ENCODE measurements around the gene RASGEF1B. TPM values are rescaled to one million over a fixed set of nuclear protein-coding genes. Genes with fewer than 3 reads are reported as not detected.

Gene RASGEF1B
- total RNA-seq, 2 experiments from 2014 or later: 69.4 to 73.1 TPM

- H3K4me1 ChIP-seq (ENCODE audit: insufficient read depth, low read length): peaks cover 30% of the 10 kb centered on the region
- no peaks in the 10 kb centered on the region for H3K9me3 ChIP-seq (ENCODE audit: control insufficient read depth in 1 of 2, insufficient read depth in 1 of 2, low read length in 2 of 2)
- H3K27me3 ChIP-seq (ENCODE audit: control insufficient read depth in 1 of 2, insufficient read depth in 2 of 2, low read length in 2 of 2): no peaks in the 10 kb centered on the region
- ATAC-seq (ENCODE audit: poor library complexity): no peak
- Mint-ChIP-seq H3K27me3 (no peaks in the 10 kb centered on the region), H3K4me1 (ENCODE audit: low read depth) (peaks cover 26% of the 10 kb centered on the region), H3K27ac (peak overlapping the region; percentile 89), H3K9me3 (no peaks in the 10 kb centered on the region), H3K36me3 (ENCODE audit: low read depth) (no peaks in the 10 kb centered on the region), H3K4me3 (no peak overlapping the region)
- POLR2A ChIA-PET: interaction anchor here (0.7 to 2.8 kb wide), 3 partner anchors 8 to 35 kb away, joined by 3 to 31 read pairs (median 6); partner anchors contain the start of gene RASGEF1B
- DNase-seq: peak in 2 of 14 experiments; percentile 49 to 60
- H3K27ac ChIP-seq (ENCODE audit: low read depth in 1 of 2, low read length in 2 of 2): no peak overlapping the region
- no peaks in the 10 kb centered on the region for H3K36me3 ChIP-seq (ENCODE audit: insufficient read depth, low read length)
- TF ChIP-seq, protein P1, sequence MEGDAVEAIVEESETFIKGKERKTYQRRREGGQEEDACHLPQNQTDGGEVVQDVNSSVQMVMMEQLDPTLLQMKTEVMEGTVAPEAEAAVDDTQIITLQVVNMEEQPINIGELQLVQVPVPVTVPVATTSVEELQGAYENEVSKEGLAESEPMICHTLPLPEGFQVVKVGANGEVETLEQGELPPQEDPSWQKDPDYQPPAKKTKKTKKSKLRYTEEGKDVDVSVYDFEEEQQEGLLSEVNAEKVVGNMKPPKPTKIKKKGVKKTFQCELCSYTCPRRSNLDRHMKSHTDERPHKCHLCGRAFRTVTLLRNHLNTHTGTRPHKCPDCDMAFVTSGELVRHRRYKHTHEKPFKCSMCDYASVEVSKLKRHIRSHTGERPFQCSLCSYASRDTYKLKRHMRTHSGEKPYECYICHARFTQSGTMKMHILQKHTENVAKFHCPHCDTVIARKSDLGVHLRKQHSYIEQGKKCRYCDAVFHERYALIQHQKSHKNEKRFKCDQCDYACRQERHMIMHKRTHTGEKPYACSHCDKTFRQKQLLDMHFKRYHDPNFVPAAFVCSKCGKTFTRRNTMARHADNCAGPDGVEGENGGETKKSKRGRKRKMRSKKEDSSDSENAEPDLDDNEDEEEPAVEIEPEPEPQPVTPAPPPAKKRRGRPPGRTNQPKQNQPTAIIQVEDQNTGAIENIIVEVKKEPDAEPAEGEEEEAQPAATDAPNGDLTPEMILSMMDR (IDR thresholded peaks at IDR 0.05): no peak
- intact Hi-C loops (cut with DNase I, micrococcal nuclease): no loop called here
- H3K4me3 ChIP-seq (ENCODE audit: low read length): no peak overlapping the region
- CTCF ChIA-PET: interaction anchor here (1.1 kb wide), 1 partner anchor 39 kb away, joined by 4 read pairs; no protein-coding TSS in a partner anchor
Observed at GRCh38 chr4:81506731-81507130, 35.0 kb upstream of the RASGEF1B start.

GRCh38 chr4:81505726-81506125, 34.0 kb upstream of the RASGEF1B start:
- peak in 2 of 14 experiments; percentile 22 to 30 for DNase-seq
- peak overlapping the region; percentile 46 to 47 for H3K27ac ChIP-seq (ENCODE audit: low read depth in 1 of 2, low read length in 2 of 2)
- no peaks in the 10 kb centered on the region for H3K9me3 ChIP-seq (ENCODE audit: control insufficient read depth in 1 of 2, insufficient read depth in 1 of 2, low read length in 2 of 2)
- peak overlapping the region; percentile 89 for H3K27ac Mint-ChIP-seq
- ChIA-PET CTCF (interaction anchor here (0.7 to 1.1 kb wide), 5 partner anchors 14 to 39 kb away, joined by 3 to 4 read pairs (median 4); partner anchors contain the start of gene RASGEF1B), POLR2A (interaction anchor here (0.7 to 2.8 kb wide), 6 partner anchors 10 to 1648 kb away, joined by 3 to 31 read pairs (median 6); partner anchors contain the start of gene RASGEF1B)
- TF ChIP-seq, protein P1 (IDR thresholded peaks at IDR 0.05): no peak
- no peak for ATAC-seq (ENCODE audit: poor library complexity)
- intact Hi-C loops (cut with DNase I, micrococcal nuclease): loop anchor here in 1 of 2 experiments (1.0 kb wide), 3 partner anchors 13 to 339 kb away; no protein-coding TSS in a partner anchor
- no peak overlapping the region for H3K4me3 ChIP-seq (ENCODE audit: low read length)
- H3K36me3 ChIP-seq (ENCODE audit: insufficient read depth, low read length): no peaks in the 10 kb centered on the region
- H3K4me1 Mint-ChIP-seq (ENCODE audit: low read depth): peaks cover 31% of the 10 kb centered on the region
- no peaks in the 10 kb centered on the region for H3K9me3 Mint-ChIP-seq
- no peaks in the 10 kb centered on the region for H3K36me3 Mint-ChIP-seq (ENCODE audit: low read depth)
- no peaks in the 10 kb centered on the region for H3K27me3 Mint-ChIP-seq
- peak overlapping the region; percentile 52 for H3K4me3 Mint-ChIP-seq
- peaks cover 30% of the 10 kb centered on the region for H3K4me1 ChIP-seq (ENCODE audit: insufficient read depth, low read length)
- no peaks in the 10 kb centered on the region for H3K27me3 ChIP-seq (ENCODE audit: control insufficient read depth in 1 of 2, insufficient read depth in 2 of 2, low read length in 2 of 2)

DNA sequence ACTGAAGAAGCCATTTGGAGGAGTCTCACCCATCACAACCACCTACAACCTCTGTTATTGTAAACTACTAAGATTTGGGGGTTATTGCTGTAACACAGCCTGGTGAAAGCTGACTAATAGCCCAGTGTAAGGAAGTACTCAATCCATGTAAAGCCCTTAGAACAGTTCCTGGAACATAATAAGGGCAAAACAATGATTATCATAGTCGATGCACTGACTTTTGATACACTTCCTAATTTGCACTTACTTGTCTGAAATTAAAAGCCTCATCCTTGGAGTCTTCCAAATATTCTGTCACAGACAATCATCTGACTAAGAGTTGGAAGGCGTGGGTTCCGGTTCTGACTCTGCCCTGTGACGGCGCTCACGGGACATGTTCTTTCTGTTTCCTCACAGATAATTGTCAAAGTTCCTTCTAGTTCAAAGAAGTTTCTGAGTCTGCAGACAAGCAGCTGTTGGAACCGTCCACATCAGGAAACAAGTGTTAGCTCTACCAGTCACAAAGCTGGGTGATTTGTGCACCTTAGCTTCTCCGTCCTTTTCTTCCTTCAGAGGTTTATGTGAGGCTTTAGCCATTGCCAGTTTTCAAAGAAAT, 33.4 kb upstream of the RASGEF1B start:
- peak; percentile 27 to 85 (median 58) for DNase-seq
- H3K36me3 Mint-ChIP-seq (ENCODE audit: low read depth): no peaks in the 10 kb centered on the region
- peak overlapping the region; percentile 89 for H3K27ac Mint-ChIP-seq
- H3K9me3 Mint-ChIP-seq: no peaks in the 10 kb centered on the region
- H3K4me3 ChIP-seq (ENCODE audit: low read length): no peak overlapping the region
- no peaks in the 10 kb centered on the region for H3K27me3 ChIP-seq (ENCODE audit: control insufficient read depth in 1 of 2, insufficient read depth in 2 of 2, low read length in 2 of 2)
- intact Hi-C loops (cut with DNase I, micrococcal nuclease): loop anchor here in 1 of 2 experiments (1.0 kb wide), 3 partner anchors 13 to 339 kb away; no protein-coding TSS in a partner anchor
- H3K4me1 Mint-ChIP-seq (ENCODE audit: low read depth): peaks cover 32% of the 10 kb centered on the region
- TF ChIP-seq, protein P1 (IDR thresholded peaks at IDR 0.05): no peak
- POLR2A ChIA-PET: interaction anchor here (0.6 to 2.8 kb wide), 7 partner anchors 11 to 1649 kb away, joined by 3 to 31 read pairs (median 5); partner anchors contain the start of gene RASGEF1B
- CTCF ChIA-PET: interaction anchor here (0.7 to 1.1 kb wide), 5 partner anchors 13 to 38 kb away, joined by 3 to 4 read pairs (median 4); partner anchors contain the start of gene RASGEF1B
- peaks cover 30% of the 10 kb centered on the region for H3K4me1 ChIP-seq (ENCODE audit: insufficient read depth, low read length)
- ATAC-seq (ENCODE audit: poor library complexity): peak; percentile 89
- H3K9me3 ChIP-seq (ENCODE audit: control insufficient read depth in 1 of 2, insufficient read depth in 1 of 2, low read length in 2 of 2): no peaks in the 10 kb centered on the region
- no peaks in the 10 kb centered on the region for H3K36me3 ChIP-seq (ENCODE audit: insufficient read depth, low read length)
- H3K27me3 Mint-ChIP-seq: no peaks in the 10 kb centered on the region
- peak overlapping the region; percentile 52 for H3K4me3 Mint-ChIP-seq
- H3K27ac ChIP-seq (ENCODE audit: low read depth in 1 of 2, low read length in 2 of 2): peak overlapping the region; percentile 47 to 71
